ENCODE measurements around the gene C4orf33. TPM values are rescaled to one million over a fixed set of nuclear protein-coding genes. Genes with fewer than 3 reads are reported as not detected.

The C4orf33 gene, protein sequence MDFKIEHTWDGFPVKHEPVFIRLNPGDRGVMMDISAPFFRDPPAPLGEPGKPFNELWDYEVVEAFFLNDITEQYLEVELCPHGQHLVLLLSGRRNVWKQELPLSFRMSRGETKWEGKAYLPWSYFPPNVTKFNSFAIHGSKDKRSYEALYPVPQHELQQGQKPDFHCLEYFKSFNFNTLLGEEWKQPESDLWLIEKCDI
- total RNA-seq (2021; ENCODE audit: unreplicated experiment) (8.6 TPM), Bru-seq, nascent RNA (percentile 48 among the genes with signal in this experiment), BruChase-seq, experiment 1, labeled RNA remaining after a 6-hour chase (percentile 54 among the genes with signal in this experiment), BruChase-seq, experiment 2, labeled RNA remaining after a 2-hour chase (percentile 59 among the genes with signal in this experiment)
- 4.5 and 5.9 TPM in 2 replicates for polyA plus RNA-seq (2012)
- long read RNA-seq, full-length matches to known transcripts = 9 of 13 reads
- long read RNA-seq, partial matches to known transcripts = 0 of 13 reads
- long read RNA-seq, other reads (novel, unspliced or antisense) = 4 of 13 reads

DNA sequence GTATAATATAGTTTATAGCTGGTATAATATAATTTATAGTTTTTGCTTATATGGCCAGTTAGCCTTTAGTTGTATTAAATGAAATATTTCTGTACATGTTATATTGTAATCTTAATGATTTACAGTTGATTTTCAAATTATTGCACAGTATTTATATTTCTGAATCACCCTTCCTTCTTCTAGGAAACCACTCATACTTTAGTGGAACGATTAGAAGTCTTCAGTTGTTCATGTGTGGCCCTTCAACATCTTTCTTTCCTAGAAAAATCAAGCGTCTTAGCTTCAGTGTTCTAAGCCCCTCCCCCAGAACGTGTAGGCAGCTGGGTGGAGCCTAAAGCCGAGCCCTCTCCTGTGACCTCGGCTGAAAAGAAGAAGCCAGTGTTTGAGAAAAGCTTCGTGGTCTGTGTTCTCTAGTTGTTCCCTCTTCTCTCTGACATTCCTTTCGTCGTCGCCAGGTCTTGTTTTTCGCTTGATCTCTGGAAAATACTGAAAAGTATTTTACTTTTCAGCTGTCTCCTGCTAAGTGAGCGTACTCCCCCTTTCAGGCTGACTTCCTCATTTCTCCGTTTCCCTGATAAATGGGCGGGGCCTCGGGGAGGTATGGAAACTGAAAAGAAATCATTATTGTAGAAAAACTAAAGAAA is at the start of gene C4orf33:
Gene C4orf33 (plus strand): TSS at position 342 of the 644 bp plus-strand sequence. CDS start 6,459 bp downstream, outside the sequence.
- BruUV-seq (replicated peaks) = no TSS peak
- peaks cover 21% of the 10 kb centered on the region for H3K79me2 ChIP-seq (ENCODE audit: insufficient read depth, low read length)
- no peaks in the 10 kb centered on the region for H3K36me3 ChIP-seq (ENCODE audit: control insufficient read depth in 1 of 2, insufficient read depth in 2 of 2, low read length in 2 of 2)
- H3K9ac ChIP-seq (ENCODE audit: low read length) = peak within 1 kb of the TSS; percentile 62
- ChIA-PET RAD21 (ENCODE audit: low non-redundant PET in 1 of 2, low total read pairs in 2 of 2, uncharacterized antibody in 2 of 2, unreplicated experiment in 2 of 2) (no interaction called here), POLR2A (no interaction called here), CTCF (no interaction called here)
- H3K9me3 ChIP-seq (ENCODE audit: control insufficient read depth in 1 of 2, insufficient read depth in 1 of 2, low read depth in 1 of 2, low read length in 2 of 2) = no peaks in the 10 kb centered on the region
- H3K4me3 ChIP-seq (replicated peaks in 1 of 2; ENCODE audit: low read depth in 1 of 2, low read length in 2 of 2) = peak within 1 kb of the TSS; percentile 49 to 64
- H3K27ac ChIP-seq (ENCODE audit: low read depth, low read length) = peak within 1 kb of the TSS; percentile 56
- peaks cover 2 to 18% of the 10 kb centered on the region in 2 experiments; a peak in 3 of 4 replicates for H3K4me1 ChIP-seq (ENCODE audit: control insufficient read depth in 1 of 2, insufficient read depth in 2 of 2, low read length in 2 of 2)
- TF ChIP-seq JUND (IDR thresholded peaks at IDR 0.05) (no peak), TCF7L2 (IDR thresholded peaks at IDR 0.05; ENCODE audit: borderline replicate concordance, extremely low read depth, insufficient read depth, insufficient read length) (no peak), RAD21 (IDR thresholded peaks at IDR 0.05; ENCODE audit: low read depth) (no peak), ZNF274 (IDR thresholded peaks at IDR 0.05; ENCODE audit: low read depth, low read length) (no peak), FOSL1 (IDR thresholded peaks at IDR 0.05; ENCODE audit: low read depth) (no peak), ELF1 (IDR thresholded peaks at IDR 0.05; ENCODE audit: borderline replicate concordance, low read depth) (peak; percentile 65), POLR2AphosphoS5 (IDR thresholded peaks at IDR 0.05; ENCODE audit: low read depth, low read length) (peak; percentile 78), EGR1 (IDR thresholded peaks at IDR 0.05; ENCODE audit: low read depth) (no peak), EZH2phosphoT487 (IDR thresholded peaks at IDR 0.05; ENCODE audit: borderline replicate concordance) (no peak), SP1 (IDR thresholded peaks at IDR 0.05; ENCODE audit: low read depth) (0 out of 2 replicates have a peak, but pooled peaks have one; percentile 24), CEBPB (IDR thresholded peaks at IDR 0.05; ENCODE audit: low read depth) (no peak), ZFX (IDR thresholded peaks at IDR 0.05) (no peak), POLR2A (IDR thresholded peaks at IDR 0.05; ENCODE audit: borderline replicate concordance, extremely low read depth, insufficient read depth, insufficient read length) (no peak)
- TF ChIP-seq, protein P1, sequence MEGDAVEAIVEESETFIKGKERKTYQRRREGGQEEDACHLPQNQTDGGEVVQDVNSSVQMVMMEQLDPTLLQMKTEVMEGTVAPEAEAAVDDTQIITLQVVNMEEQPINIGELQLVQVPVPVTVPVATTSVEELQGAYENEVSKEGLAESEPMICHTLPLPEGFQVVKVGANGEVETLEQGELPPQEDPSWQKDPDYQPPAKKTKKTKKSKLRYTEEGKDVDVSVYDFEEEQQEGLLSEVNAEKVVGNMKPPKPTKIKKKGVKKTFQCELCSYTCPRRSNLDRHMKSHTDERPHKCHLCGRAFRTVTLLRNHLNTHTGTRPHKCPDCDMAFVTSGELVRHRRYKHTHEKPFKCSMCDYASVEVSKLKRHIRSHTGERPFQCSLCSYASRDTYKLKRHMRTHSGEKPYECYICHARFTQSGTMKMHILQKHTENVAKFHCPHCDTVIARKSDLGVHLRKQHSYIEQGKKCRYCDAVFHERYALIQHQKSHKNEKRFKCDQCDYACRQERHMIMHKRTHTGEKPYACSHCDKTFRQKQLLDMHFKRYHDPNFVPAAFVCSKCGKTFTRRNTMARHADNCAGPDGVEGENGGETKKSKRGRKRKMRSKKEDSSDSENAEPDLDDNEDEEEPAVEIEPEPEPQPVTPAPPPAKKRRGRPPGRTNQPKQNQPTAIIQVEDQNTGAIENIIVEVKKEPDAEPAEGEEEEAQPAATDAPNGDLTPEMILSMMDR (IDR thresholded peaks at IDR 0.05 in 2 of 3, conservative IDR thresholded peaks at IDR 0.05 in 1 of 3; ENCODE audit: borderline replicate concordance in 1 of 3, insufficient read depth in 1 of 3, low read depth in 2 of 3, low read length in 2 of 3) = no peak
- TF ChIP-seq, protein P2, sequence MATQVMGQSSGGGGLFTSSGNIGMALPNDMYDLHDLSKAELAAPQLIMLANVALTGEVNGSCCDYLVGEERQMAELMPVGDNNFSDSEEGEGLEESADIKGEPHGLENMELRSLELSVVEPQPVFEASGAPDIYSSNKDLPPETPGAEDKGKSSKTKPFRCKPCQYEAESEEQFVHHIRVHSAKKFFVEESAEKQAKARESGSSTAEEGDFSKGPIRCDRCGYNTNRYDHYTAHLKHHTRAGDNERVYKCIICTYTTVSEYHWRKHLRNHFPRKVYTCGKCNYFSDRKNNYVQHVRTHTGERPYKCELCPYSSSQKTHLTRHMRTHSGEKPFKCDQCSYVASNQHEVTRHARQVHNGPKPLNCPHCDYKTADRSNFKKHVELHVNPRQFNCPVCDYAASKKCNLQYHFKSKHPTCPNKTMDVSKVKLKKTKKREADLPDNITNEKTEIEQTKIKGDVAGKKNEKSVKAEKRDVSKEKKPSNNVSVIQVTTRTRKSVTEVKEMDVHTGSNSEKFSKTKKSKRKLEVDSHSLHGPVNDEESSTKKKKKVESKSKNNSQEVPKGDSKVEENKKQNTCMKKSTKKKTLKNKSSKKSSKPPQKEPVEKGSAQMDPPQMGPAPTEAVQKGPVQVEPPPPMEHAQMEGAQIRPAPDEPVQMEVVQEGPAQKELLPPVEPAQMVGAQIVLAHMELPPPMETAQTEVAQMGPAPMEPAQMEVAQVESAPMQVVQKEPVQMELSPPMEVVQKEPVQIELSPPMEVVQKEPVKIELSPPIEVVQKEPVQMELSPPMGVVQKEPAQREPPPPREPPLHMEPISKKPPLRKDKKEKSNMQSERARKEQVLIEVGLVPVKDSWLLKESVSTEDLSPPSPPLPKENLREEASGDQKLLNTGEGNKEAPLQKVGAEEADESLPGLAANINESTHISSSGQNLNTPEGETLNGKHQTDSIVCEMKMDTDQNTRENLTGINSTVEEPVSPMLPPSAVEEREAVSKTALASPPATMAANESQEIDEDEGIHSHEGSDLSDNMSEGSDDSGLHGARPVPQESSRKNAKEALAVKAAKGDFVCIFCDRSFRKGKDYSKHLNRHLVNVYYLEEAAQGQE (IDR thresholded peaks at IDR 0.05; ENCODE audit: low read depth) = no peak
- TF ChIP-seq, protein P3, sequence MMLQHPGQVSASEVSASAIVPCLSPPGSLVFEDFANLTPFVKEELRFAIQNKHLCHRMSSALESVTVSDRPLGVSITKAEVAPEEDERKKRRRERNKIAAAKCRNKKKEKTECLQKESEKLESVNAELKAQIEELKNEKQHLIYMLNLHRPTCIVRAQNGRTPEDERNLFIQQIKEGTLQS (IDR thresholded peaks at IDR 0.05) = no peak
- peak within 1 kb of the TSS; percentile 81 for H2AFZ ChIP-seq (ENCODE audit: low read depth, low read length, poor library complexity, severe bottlenecking)
- H3K27me3 ChIP-seq (ENCODE audit: insufficient read depth, low read length) = no peaks in the 10 kb centered on the region
- DNase-seq (ENCODE audit: low read depth, low spot score) (peak; percentile 62), ATAC-seq (peak; percentile 71)
- intact Hi-C loops (cut with micrococcal nuclease) = no loop called here
- no peaks in the 10 kb centered on the region for H4K20me1 ChIP-seq (ENCODE audit: insufficient read depth)
- H3K4me2 ChIP-seq (ENCODE audit: low read length) = peak within 1 kb of the TSS; percentile 73
- H3K9me2 ChIP-seq (ENCODE audit: insufficient read depth) = no peaks in the 10 kb centered on the region
